IPS DF 6.9 (cell line): Measurements from ENCODE around the gene TSBP1.
"Not testable (repeated sequence)": the region's sequence is repeated elsewhere in the genome, so short reads cannot be mapped to it uniquely, and the experiment has no call there.

Source experiments
- DNase-seq: peaks from one replicate; pipeline ENCODE4 v3.0.0-alpha.2; 2013; ENCODE audit warnings: low read depth, low spot score
- H3K27ac ChIP-seq: one replicate; pipeline ENCODE4 v1.5.1; 2013; ENCODE audit warnings: low read length, control low read depth
- H3K27me3 ChIP-seq: 2 replicates; pipeline ENCODE4 v1.6.1; 2013; ENCODE audit warnings: mild to moderate bottlenecking, low read length; ENCODE audit not compliant: control insufficient read depth, insufficient read depth
- H3K36me3 ChIP-seq: 2 replicates; pipeline ENCODE4 v1.6.1; 2013; ENCODE audit warnings: low read length; ENCODE audit not compliant: control insufficient read depth, insufficient read depth
- H3K4me1 ChIP-seq: 2 replicates; pipeline ENCODE4 v1.6.1; 2013; ENCODE audit warnings: low read length; ENCODE audit not compliant: control insufficient read depth, insufficient read depth
- H3K4me3 ChIP-seq: 2 replicates; pipeline ENCODE4 v1.5.1; 2013; ENCODE audit warnings: mild to moderate bottlenecking, low read length
- H3K9me3 ChIP-seq: 2 replicates; pipeline ENCODE4 v1.6.1; 2013; ENCODE audit warnings: low read length, inconsistent platforms; ENCODE audit not compliant: control insufficient read depth, insufficient read depth
- WGBS: extraction: QIAGEN DNeasy Blood & Tissue Kit; methylation state at CpG from one replicate; pipeline ENCODE4 v1.1.7; 2013; ENCODE audit warnings: mixed read lengths, missing lambda C conversion rate; ENCODE audit not compliant: insufficient read length, insufficient coverage; 5-methylcytosine and 5-hydroxymethylcytosine counted together

TSBP1 gene

GRCh38 chr6:32290886-32291450, 80.7 kb downstream of the TSBP1 start:
- DNase-seq: no peak
- Histone ChIP-seq H3K9me3 (no peaks in the 10 kb centered on the region), H3K4me1 (no peaks in the 10 kb centered on the region), H3K27me3 (no peaks in the 10 kb centered on the region), H3K27ac (no peak overlapping the region), H3K4me3 (no peak overlapping the region), H3K36me3 (no peaks in the 10 kb centered on the region)

- no peaks in the 10 kb centered on the region for H3K36me3 ChIP-seq
- no peaks in the 10 kb centered on the region for H3K4me1 ChIP-seq
- no peak overlapping the region for H3K4me3 ChIP-seq
- WGBS: no CpG with 5 or more reads among the region's 2 CpGs
- DNase-seq: no peak
- H3K9me3 ChIP-seq: no peaks in the 10 kb centered on the region
- H3K27ac ChIP-seq: no peak overlapping the region
- no peaks in the 10 kb centered on the region for H3K27me3 ChIP-seq
Measured at GRCh38 chr6:32288426-32288825, 83.3 kb downstream of the TSBP1 start.

- H3K27ac ChIP-seq: not testable (repeated sequence)
- WGBS: no CpG with 5 or more reads among the region's 2 CpGs
Measured at GRCh38 chr6:32273801-32274577, 97.7 kb downstream of the TSBP1 start.

GRCh38 chr6:32271429-32271828, 100.3 kb downstream of the TSBP1 start:
- Histone ChIP-seq H3K4me1 (no peaks in the 10 kb centered on the region), H3K27ac (no peak overlapping the region), H3K4me3 (no peak overlapping the region), H3K36me3 (no peaks in the 10 kb centered on the region), H3K27me3 (no peaks in the 10 kb centered on the region), H3K9me3 (no peaks in the 10 kb centered on the region)
- no CpG with 5 or more reads among the region's 1 CpG for WGBS
- DNase-seq: no peak

More at GRCh38 chr6:32273801-32274577, 97.7 kb downstream of the TSBP1 start:
- H3K4me1 ChIP-seq, H3K27me3 ChIP-seq, DNase-seq, H3K4me3 ChIP-seq, H3K36me3 ChIP-seq, H3K9me3 ChIP-seq: not testable (repeated sequence)

GRCh38 chr6:32268459-32268858, 103.2 kb downstream of the TSBP1 start:
- not testable (repeated sequence) for H3K36me3 ChIP-seq, H3K4me3 ChIP-seq, H3K4me1 ChIP-seq, DNase-seq, H3K9me3 ChIP-seq, H3K27me3 ChIP-seq, H3K27ac ChIP-seq
- no CpG with 5 or more reads among the region's 3 CpGs for WGBS

GRCh38 chr6:32267035-32267434, 104.7 kb downstream of the TSBP1 start:
- H3K9me3 ChIP-seq: no peaks in the 10 kb centered on the region
- no peak overlapping the region for H3K27ac ChIP-seq
- no peaks in the 10 kb centered on the region for H3K36me3 ChIP-seq
- H3K4me1 ChIP-seq: no peaks in the 10 kb centered on the region
- no peak overlapping the region for H3K4me3 ChIP-seq
- no peak for DNase-seq
- no peaks in the 10 kb centered on the region for H3K27me3 ChIP-seq

- H3K36me3 ChIP-seq, H3K27me3 ChIP-seq, H3K9me3 ChIP-seq, H3K4me1 ChIP-seq, H3K4me3 ChIP-seq, H3K27ac ChIP-seq, DNase-seq: not testable (repeated sequence)
- WGBS: no CpG with 5 or more reads among the region's 4 CpGs
Measured at GRCh38 chr6:32257262-32257661, 114.4 kb downstream of the TSBP1 start.

- Histone ChIP-seq H3K4me1 (peaks cover 2% of the 10 kb centered on the region; the same call in 1 of the 2 replicates), H3K27ac (no peak overlapping the region), H3K4me3 (peak overlapping the region; percentile 42; the same call in 1 of the 2 replicates), H3K27me3 (no peaks in the 10 kb centered on the region), H3K9me3 (no peaks in the 10 kb centered on the region), H3K36me3 (no peaks in the 10 kb centered on the region)
- no CpG with 5 or more reads among the region's 30 CpGs for WGBS
- DNase-seq: peak; percentile 80
Measured at GRCh38 chr6:32255199-32256153, 116.2 kb downstream of the TSBP1 start.

GRCh38 chr6:32254761-32255198, 116.9 kb downstream of the TSBP1 start:
- DNase-seq: no peak
- H3K9me3 ChIP-seq: no peaks in the 10 kb centered on the region
- no peaks in the 10 kb centered on the region for H3K36me3 ChIP-seq
- peaks cover 2% of the 10 kb centered on the region; the same call in 1 of the 2 replicates for H3K4me1 ChIP-seq
- no peak overlapping the region for H3K27ac ChIP-seq
- H3K27me3 ChIP-seq: no peaks in the 10 kb centered on the region
- peak overlapping the region; percentile 42; the same call in 1 of the 2 replicates for H3K4me3 ChIP-seq
- no CpG with 5 or more reads among the region's 12 CpGs for WGBS

- no peak overlapping the region for H3K27ac ChIP-seq
- DNase-seq: no peak
- H3K36me3 ChIP-seq: no peaks in the 10 kb centered on the region
- H3K9me3 ChIP-seq: no peaks in the 10 kb centered on the region; the same call in 1 of the 2 replicates
- no peaks in the 10 kb centered on the region for H3K27me3 ChIP-seq
- peaks cover 2% of the 10 kb centered on the region; the same call in 1 of the 2 replicates for H3K4me1 ChIP-seq
- H3K4me3 ChIP-seq: no peak overlapping the region
- WGBS: no CpG with 5 or more reads among the region's 2 CpGs
Measured at GRCh38 chr6:32252331-32253009, 119.2 kb downstream of the TSBP1 start.
